ENCODE measurements around the gene LRIG2.
"Not testable (repeated sequence)": the region's sequence is repeated elsewhere in the genome, so short reads cannot be mapped to it uniquely, and the experiment has no call there.

LRIG2 gene

GRCh38 chr1:113072757-113073478 lies at the start of gene LRIG2:
TSS of gene LRIG2 (plus strand) at chr1:113073198. CDS start at chr1:113073407, 209 bp downstream.
- DNase-seq (ENCODE audit: low read depth in 2 of 2) = peak; percentile 95 to 97

DNA sequence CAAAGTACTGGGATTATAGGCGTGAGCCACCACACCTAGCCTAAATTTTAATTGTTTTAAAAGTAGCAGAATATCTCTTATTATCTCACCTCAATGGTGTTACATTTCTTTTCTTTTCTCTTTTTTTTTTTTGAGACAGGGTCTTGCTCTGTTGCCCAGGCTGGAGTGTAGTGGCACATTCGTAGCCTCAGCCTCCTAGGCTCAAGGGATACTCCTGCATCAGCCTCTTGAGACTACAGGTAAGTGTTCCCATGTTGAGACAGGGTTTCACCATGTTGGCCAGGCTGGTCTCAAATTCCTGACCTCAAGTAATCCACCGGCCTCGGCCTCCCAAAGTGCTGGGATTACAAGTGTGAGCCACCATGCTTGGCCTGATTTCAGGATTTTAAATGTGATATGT lies 49.7 kb upstream of the LRIG2 start:
- not testable (repeated sequence) for DNase-seq (ENCODE audit: low read depth in 2 of 2)

- DNase-seq (ENCODE audit: low read depth in 2 of 2) = no peak
Measured at GRCh38 chr1:113027007-113027406, 46.0 kb upstream of the LRIG2 start.

DNA sequence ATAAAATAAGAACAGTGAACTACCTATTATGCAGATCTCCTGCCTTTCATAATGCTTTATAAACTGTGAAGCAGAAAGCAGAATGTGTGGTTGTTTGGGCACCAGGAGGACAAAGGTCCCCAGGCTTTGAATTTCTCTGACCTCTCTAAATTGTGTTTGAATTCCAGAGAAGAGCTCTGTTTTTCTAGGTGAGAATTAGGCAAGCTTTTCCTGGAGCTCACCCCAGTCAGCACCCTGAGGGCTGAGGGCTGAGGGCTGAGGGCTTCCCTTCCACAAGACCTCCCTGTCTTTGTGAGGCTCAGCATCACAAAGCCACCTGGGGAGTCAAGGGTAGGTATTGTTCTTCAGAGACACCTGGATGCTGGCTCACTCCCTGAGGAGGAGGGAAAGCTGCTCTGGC lies 45.5 kb upstream of the LRIG2 start:
- DNase-seq (ENCODE audit: low read depth in 2 of 2) = no peak

- DNase-seq (ENCODE audit: low read depth in 2 of 2) = no peak
Measured at GRCh38 chr1:113029822-113030221, 43.2 kb upstream of the LRIG2 start.

DNA sequence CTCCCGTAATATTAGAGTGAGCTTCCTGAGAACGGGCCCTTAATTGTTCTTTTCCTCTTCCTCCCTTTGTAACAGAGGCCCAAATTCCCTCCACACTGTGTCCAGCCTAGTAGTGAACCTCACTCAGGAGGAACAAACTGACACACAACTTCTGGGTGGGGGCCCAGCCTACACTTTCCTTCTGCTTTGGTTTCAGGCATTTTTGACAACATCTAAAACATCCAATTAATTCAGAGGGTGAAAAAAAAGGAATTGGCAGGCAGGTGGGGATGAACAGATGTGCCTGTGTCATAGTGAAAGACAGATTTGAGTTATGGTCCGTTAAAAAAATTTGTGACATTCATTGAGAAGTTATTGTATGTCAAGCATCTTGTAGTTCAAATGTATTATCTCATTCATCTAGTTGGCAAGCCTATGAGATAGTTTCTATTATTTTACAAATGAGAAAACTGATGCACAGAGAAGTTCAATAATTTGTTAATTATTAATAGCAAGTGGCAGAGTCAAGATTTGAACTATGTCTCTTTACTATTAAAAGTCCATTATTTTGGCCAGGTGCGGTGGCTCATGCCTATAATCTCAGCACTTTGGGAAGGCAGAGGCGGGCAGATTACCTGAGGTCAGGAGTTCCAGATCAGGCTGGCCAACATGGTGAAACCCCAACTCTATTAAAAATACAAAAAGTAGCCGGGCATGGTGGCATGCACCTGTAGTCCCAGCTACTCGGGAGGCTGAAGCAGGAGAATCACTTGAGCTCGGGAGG lies 41.6 kb upstream of the LRIG2 start:
- DNase-seq (ENCODE audit: low read depth in 2 of 2) = no peak

- DNase-seq (ENCODE audit: low read depth in 2 of 2) = no peak
Measured at GRCh38 chr1:113035086-113035485, 37.9 kb upstream of the LRIG2 start.

GRCh38 chr1:113036639-113037321 lies 36.2 kb upstream of the LRIG2 start:
- no peak for DNase-seq (ENCODE audit: low read depth in 2 of 2)

- DNase-seq (ENCODE audit: low read depth in 2 of 2) = no peak
Measured at GRCh38 chr1:113040041-113040440, 33.0 kb upstream of the LRIG2 start.

GRCh38 chr1:113040718-113041412 lies 32.1 kb upstream of the LRIG2 start:
- DNase-seq (ENCODE audit: low read depth in 2 of 2) = no peak

DNA sequence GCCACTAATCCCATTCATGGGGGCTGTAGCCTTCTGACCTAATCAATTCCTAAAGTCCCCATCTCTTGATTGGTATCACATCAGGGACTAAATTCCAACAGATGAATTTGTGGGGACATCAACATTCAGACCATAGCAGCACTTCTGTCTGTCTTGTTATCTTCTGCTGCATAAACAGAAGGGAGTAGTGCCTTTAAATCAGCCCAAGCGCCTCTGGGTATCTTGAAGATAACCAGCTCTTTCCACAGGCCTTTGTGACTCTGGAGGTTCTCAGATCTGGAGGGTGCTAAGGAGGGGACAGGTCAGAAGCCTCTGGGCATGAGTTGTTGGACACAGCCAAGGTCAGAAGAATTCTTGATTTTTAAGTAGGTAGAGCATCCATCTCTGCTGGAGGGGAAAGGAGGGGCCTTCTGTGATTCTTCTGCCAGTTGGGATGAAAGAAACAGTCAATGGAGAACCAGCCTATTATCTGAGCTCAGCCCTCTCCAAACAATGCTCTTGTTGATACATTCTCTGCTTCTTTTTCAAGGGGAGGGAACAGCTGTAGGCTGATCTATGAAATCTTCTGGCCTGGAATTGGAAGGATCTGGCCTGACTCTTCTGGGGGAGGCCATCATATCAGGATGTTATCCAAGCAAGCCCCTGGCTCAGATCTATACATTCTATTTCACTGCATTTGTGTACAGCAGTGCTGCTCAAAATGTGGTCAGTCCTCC lies 31.3 kb upstream of the LRIG2 start:
- DNase-seq (ENCODE audit: low read depth in 2 of 2) = no peak

DNA sequence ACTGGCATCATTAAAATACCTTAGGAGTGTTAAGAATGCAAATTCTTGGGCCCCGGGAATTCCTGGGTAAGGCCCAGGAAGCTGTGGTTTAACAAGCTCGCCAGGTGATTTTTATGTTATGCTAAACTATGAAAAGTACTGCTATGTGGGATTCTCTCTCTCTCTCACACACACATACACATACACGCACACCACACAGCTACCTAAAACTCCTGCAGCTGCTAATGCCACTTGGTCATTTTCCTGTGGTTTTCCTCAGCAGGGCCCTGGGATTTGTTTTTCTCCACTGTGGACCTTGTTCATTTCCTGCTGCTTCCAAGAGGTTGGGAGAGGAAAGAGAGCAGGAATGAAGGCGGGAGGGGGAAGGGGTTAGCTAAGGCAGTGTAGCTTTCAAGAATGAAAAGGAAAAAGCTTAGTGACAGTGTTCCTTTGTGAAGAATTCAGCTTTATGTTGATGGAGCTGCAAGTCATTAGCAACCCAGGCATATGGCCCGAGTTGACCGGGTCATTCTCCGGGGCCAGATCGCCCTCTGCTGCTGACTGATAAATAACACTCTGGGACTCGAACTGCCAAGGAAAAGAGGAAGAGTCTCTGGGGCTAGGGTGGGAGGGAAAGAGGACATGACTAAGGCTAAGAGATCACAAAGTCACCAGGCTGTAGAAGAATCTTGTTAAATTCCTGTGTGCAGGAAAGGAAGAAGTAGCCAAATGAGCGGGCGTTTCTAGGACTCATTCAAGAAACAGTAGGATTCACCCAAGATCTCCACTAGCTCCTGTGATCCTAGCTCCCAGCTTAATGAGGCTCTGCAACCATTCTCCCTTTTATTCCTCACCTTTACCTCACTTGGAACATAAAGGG lies 30.5 kb upstream of the LRIG2 start:
- peak in 1 of 2 donors; percentile 12 for DNase-seq (ENCODE audit: low read depth in 2 of 2)

GRCh38 chr1:113043144-113043488 lies 29.9 kb upstream of the LRIG2 start:
- DNase-seq (ENCODE audit: low read depth in 2 of 2) = not testable (repeated sequence)

GRCh38 chr1:113046569-113046968 lies 26.4 kb upstream of the LRIG2 start:
- DNase-seq (ENCODE audit: low read depth in 2 of 2) = no peak

DNA sequence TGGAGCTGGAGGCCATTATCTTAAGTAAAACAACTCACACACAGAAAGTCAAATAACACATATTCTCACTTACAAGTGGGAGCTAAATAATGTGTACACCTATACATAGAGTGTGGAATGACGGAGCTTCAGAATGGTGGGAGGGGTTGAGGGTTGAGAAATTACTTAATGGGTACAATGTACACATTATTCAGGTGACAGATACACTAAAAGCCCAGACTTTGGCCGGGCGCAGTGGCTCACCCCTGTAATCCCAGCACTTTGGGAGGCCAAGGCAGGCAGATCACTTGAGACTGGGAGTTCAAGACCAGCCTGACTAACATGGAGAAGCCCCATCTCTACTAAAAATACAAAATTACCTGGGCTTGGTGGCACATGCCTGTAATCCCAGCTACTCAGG lies 24.9 kb upstream of the LRIG2 start:
- DNase-seq (ENCODE audit: low read depth in 2 of 2) = no peak

- DNase-seq (ENCODE audit: low read depth in 2 of 2) = no peak
Measured at GRCh38 chr1:113053344-113054126, 19.5 kb upstream of the LRIG2 start.

GRCh38 chr1:113055570-113055969 lies 17.4 kb upstream of the LRIG2 start:
- no peak for DNase-seq (ENCODE audit: low read depth in 2 of 2)

- no peak for DNase-seq (ENCODE audit: low read depth in 2 of 2)
Measured at GRCh38 chr1:113057006-113057405, 16.0 kb upstream of the LRIG2 start.

DNA sequence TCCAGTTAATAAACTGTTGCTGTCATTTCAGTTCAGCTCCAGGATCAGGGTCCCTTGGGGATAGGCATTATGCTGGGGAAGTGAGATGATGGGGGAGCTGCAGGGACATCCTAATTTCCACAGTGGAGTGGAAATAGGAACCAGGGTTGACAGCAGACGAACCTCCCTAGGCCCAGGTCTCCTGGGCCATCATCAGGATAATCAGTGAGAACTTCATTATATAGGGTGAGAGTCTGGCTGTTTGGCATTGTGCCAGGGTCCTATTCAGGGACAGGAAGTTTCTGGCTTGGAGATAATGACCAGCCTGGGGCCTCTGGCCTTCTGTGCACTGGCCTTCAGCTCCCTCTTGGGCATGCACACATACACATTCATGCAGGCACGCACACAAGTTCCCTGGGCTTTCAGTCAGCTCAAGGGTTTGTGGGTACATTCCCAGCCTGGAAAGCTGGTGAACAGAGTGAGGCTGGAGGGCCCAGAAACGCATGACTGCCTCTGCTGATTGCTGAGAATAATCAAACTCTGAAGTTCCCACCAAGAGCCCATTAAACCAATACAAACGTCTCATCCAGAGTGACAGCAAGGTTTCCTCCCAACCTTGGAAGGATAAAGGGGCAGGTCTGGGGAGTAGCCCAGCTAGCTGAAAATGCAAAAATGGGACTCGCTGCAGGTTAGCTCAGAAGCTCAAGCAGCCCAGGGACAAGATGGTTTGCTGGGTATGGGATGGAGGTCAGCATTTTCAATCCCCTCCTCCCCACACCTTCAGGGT lies 13.9 kb upstream of the LRIG2 start:
- no peak for DNase-seq (ENCODE audit: low read depth in 2 of 2)

Measured in stimulated activated CD8-positive, alpha-beta memory T cell treated with anti-CD3 and anti-CD28 coated beads, Interleukin-15, amount 100 ng/mL, for 48 hours (primary cell).